ENCODE data around the gene TCEA2. TPM values are rescaled to one million over a fixed set of nuclear protein-coding genes. Genes with fewer than 3 reads are reported as not detected.

The TCEA2 gene
- polyA plus RNA-seq, 1 donor from 2014 or later, result 87.7 TPM

DNA sequence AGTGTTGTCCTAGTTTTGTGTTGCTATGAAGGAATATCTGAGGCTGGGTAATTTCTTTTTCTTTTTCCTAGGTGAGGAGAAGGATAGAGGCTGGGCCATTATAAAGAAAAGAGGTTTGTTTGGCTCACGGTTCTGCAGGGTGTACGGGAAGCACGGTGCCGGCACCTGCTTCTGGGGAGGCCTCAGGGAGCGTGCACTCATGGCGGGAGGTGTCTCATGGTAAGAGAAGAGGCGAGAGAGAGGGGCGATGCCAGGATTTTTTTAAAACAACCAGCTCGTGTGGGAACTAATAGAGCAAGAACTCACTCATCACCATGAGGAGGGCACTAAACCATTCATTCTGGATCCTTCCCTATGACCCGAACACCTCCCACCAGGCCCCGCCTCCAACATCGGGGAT is 58.6 kb downstream of the TCEA2 start:
- Histone ChIP-seq H3K79me2 (replicated peaks; ENCODE audit: insufficient read depth, low read length) (no peaks in the 10 kb centered on the region), H2AFZ (ENCODE audit: low read depth, low read length) (no peak overlapping the region), H3K27me3 (ENCODE audit: insufficient read depth, low read depth, low read length) (no peaks in the 10 kb centered on the region), H3K27ac (ENCODE audit: low read length) (no peak overlapping the region), H3K36me3 (ENCODE audit: insufficient read depth, low read length) (no peaks in the 10 kb centered on the region), H4K20me1 (ENCODE audit: insufficient read depth) (no peaks in the 10 kb centered on the region), H3F3A (ENCODE audit: insufficient read depth, low read length, poor library complexity, severe bottlenecking) (no peaks in the 10 kb centered on the region), H3K9me3 (ENCODE audit: low read length) (no peaks in the 10 kb centered on the region), H3K4me3 (ENCODE audit: low read length) (no peak overlapping the region), H3K4me2 (ENCODE audit: low read length) (no peak overlapping the region), H3K9ac (ENCODE audit: low read length) (no peak overlapping the region), H3K9me2 (ENCODE audit: insufficient read depth, low read length) (no peaks in the 10 kb centered on the region)
- TF ChIP-seq, protein P1, sequence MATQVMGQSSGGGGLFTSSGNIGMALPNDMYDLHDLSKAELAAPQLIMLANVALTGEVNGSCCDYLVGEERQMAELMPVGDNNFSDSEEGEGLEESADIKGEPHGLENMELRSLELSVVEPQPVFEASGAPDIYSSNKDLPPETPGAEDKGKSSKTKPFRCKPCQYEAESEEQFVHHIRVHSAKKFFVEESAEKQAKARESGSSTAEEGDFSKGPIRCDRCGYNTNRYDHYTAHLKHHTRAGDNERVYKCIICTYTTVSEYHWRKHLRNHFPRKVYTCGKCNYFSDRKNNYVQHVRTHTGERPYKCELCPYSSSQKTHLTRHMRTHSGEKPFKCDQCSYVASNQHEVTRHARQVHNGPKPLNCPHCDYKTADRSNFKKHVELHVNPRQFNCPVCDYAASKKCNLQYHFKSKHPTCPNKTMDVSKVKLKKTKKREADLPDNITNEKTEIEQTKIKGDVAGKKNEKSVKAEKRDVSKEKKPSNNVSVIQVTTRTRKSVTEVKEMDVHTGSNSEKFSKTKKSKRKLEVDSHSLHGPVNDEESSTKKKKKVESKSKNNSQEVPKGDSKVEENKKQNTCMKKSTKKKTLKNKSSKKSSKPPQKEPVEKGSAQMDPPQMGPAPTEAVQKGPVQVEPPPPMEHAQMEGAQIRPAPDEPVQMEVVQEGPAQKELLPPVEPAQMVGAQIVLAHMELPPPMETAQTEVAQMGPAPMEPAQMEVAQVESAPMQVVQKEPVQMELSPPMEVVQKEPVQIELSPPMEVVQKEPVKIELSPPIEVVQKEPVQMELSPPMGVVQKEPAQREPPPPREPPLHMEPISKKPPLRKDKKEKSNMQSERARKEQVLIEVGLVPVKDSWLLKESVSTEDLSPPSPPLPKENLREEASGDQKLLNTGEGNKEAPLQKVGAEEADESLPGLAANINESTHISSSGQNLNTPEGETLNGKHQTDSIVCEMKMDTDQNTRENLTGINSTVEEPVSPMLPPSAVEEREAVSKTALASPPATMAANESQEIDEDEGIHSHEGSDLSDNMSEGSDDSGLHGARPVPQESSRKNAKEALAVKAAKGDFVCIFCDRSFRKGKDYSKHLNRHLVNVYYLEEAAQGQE (IDR thresholded peaks at IDR 0.05; ENCODE audit: borderline replicate concordance), result no peak
- TF ChIP-seq EZH2 (IDR thresholded peaks at IDR 0.05; ENCODE audit: borderline replicate concordance, insufficient read depth, low read length, poor library complexity, severe bottlenecking) (no peak), MXI1 (conservative IDR thresholded peaks at IDR 0.05; ENCODE audit: poor library complexity, severe bottlenecking) (no peak), SMC3 (conservative IDR thresholded peaks at IDR 0.05; ENCODE audit: poor library complexity) (no peak), POLR2AphosphoS5 (IDR thresholded peaks at IDR 0.05) (no peak)

Small RNA genes within 50 kb of the gene (small RNA-seq; reads per million reads assigned to genes)
- 0 reads per million in 3 experiments for gene AL355803.1
- gene MIR6813, result 0 to 9.1 (median 0.53) reads per million in 3 experiments

Other genes with a start within 250 kb of the TCEA2 start
- gene ZBTB46, start 231.9 kb upstream of the TCEA2 start, polyA plus RNA-seq, result 15.0 and 21.0 TPM in 2 replicates
- gene ABHD16B, start 201.7 kb upstream of the TCEA2 start, polyA plus RNA-seq, result not detected in 2 replicates
- gene TPD52L2, start 197.9 kb upstream of the TCEA2 start, polyA plus RNA-seq, result 142 TPM in 2 replicates
- 82.8 and 96.7 TPM in 2 replicates for gene DNAJC5, start 168.1 kb upstream of the TCEA2 start, polyA plus RNA-seq
- 58.9 and 66.8 TPM in 2 replicates for gene UCKL1, start 106.8 kb upstream of the TCEA2 start, polyA plus RNA-seq
- gene ZNF512B, start 93.3 kb upstream of the TCEA2 start, polyA plus RNA-seq, result 21.6 and 25.7 TPM in 2 replicates
- gene SAMD10, start 83.6 kb upstream of the TCEA2 start, polyA plus RNA-seq, result 23.3 and 28.7 TPM in 2 replicates
- 91.9 and 94.4 TPM in 2 replicates for gene PRPF6, start 82.1 kb upstream of the TCEA2 start, polyA plus RNA-seq
- gene C20orf204, start 27.0 kb upstream of the TCEA2 start, polyA plus RNA-seq, result 6.0 and 6.4 TPM in 2 replicates
- gene SOX18, start 13.6 kb upstream of the TCEA2 start, polyA plus RNA-seq, result 0.12 TPM in 1 of 2 replicates, not detected in the other
- gene RGS19, start 16.3 kb downstream of the TCEA2 start, polyA plus RNA-seq, result 2.6 and 3.4 TPM in 2 replicates
- 18.3 and 18.4 TPM in 2 replicates for gene OPRL1, start 16.9 kb downstream of the TCEA2 start, polyA plus RNA-seq
- gene LKAAEAR1, start 21.2 kb downstream of the TCEA2 start, polyA plus RNA-seq, result 9.3 and 16.3 TPM in 2 replicates
- gene NPBWR2, start 44.4 kb downstream of the TCEA2 start, polyA plus RNA-seq, result not detected in 2 replicates
- gene MYT1, start 101.3 kb downstream of the TCEA2 start, polyA plus RNA-seq, result 35.8 and 42.4 TPM in 2 replicates
- 267 and 270 TPM in 2 replicates for gene PCMTD2, start 192.6 kb downstream of the TCEA2 start, polyA plus RNA-seq